ENCODE data around the gene NME3. TPM values are rescaled to one million over a fixed set of nuclear protein-coding genes. Genes with fewer than 3 reads are reported as not detected.
"Not testable (repeated sequence)": the region's sequence is repeated elsewhere in the genome, so short reads cannot be mapped to it uniquely, and the experiment has no call there.

Gene NME3
- total and polyA plus RNA-seq, 4 donors, result 33.0 to 379 (median 61.9) TPM

DNA sequence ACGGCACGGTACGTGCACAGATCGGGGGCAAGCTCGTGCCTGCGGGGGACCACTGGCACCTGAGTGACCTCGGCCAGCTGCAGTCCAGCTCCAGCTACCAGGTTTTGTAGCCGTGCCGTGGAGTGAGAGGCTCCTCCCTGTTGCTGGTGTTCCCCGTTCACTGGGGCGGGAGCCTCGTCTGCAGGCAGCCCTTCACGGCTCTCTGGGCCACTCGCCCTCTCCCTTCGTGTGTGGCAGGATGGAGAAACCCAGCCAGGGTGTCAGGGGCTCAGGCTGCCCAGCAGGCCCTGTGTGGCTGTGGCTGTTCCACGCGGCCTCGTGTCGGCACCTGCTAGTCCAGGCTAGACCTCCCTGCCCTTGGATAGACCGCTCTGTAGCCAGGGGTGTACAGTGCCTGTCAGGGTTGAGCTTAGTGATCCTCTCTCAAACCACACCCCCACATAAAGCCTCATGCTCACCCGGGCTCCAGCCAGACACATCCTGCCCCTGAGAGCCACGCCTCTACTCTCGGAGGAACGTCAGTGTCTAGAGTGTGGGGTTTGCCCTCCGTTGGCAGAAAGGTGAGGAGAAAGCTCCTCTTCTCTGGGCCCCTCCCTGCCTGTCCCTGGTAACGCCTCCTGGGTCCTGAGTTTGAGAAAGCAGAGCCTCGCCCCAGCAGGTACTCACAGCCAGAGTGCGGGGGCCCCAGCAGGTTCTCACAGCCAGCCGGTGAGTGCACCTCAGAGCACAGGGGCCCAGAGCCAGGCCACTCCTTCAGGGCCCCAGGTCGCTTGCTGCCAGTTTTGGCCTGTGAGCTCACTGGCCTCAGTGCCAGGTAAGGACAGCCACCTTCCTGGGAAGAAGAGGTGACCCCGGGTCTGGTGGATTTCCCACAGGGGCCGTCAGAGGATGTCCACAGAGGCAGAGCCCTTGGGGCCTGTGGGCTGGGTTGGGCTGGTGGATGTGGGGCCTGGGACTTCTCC, 27.7 kb downstream of the NME3 start:
- Histone ChIP-seq H3K9me3 (ENCODE audit: control insufficient read depth, low read length) (no peaks in the 10 kb centered on the region), H3K27me3 (ENCODE audit: control insufficient read depth in 1 of 2, insufficient read depth in 2 of 2, low read length in 1 of 2) (no peaks in the 10 kb centered on the region), H3K4me3 (ENCODE audit: low read length in 2 of 2) (no peak overlapping the region), H3K27ac (ENCODE audit: low read depth in 1 of 2, low read length in 2 of 2) (no peak overlapping the region), H3K36me3 (ENCODE audit: control insufficient read depth in 1 of 2, insufficient read depth in 2 of 2, low read length in 1 of 2) (peaks cover 0 to 8% of the 10 kb centered on the region in 2 donors), H3K4me1 (ENCODE audit: control insufficient read depth in 1 of 2, insufficient read depth in 2 of 2, low read length in 2 of 2) (no peaks in the 10 kb centered on the region)
- DNase-seq (no peak), ATAC-seq (ENCODE audit: low FRiP score) (no peak)
- intact Hi-C loops (cut with DNase I), result no loop called here
- WGBS, 2 donors, result 89 to 90% methylated on average over 32 of the region's 32 CpGs

DNA sequence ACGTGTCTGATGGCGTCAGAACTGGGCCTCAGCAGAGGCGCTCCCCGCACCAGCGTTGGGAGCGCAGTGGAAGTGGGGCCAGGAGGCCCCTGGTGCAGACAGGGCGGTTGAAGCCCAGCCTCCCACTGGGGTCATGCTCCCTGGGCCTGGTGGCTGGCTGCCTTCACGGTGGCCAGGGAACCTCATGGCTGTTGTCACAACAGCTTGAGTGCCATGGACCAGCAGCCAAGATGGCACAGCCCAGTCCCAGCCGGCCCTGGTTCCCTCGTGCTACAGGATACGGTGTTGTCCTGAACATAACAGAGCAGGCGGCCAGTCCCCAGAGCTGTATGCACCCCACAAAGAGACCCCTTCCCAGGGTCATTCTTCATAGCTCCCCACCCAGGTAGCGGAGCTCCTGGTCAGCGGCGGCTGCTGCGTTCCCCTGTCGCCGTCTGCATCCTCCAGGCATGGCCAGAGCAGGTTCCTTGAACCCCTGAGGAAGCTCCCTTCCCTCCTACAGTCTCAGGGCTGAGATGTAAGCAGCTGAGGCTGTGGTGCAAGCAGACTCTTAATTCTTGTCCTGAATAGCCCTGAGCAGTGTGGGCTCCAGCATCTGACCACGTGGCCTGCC, 29.7 kb downstream of the NME3 start:
- no peaks in the 10 kb centered on the region for H3K27me3 ChIP-seq (ENCODE audit: control insufficient read depth in 1 of 2, insufficient read depth in 2 of 2, low read length in 1 of 2)
- ATAC-seq (ENCODE audit: low FRiP score) (peak; percentile 47), DNase-seq (no peak)
- H3K9me3 ChIP-seq (ENCODE audit: control insufficient read depth, low read length), result no peaks in the 10 kb centered on the region
- no peak overlapping the region for H3K27ac ChIP-seq (ENCODE audit: low read depth in 1 of 2, low read length in 2 of 2)
- intact Hi-C loops (cut with DNase I), result no loop called here
- H3K4me1 ChIP-seq (ENCODE audit: control insufficient read depth in 1 of 2, insufficient read depth in 2 of 2, low read length in 2 of 2), result no peaks in the 10 kb centered on the region
- no peak overlapping the region for H3K4me3 ChIP-seq (ENCODE audit: low read length in 2 of 2)
- 90 to 93% methylated on average over 18 to 19 of the region's 19 CpGs for WGBS, 2 donors
- no peaks in the 10 kb centered on the region for H3K36me3 ChIP-seq (ENCODE audit: control insufficient read depth in 1 of 2, insufficient read depth in 2 of 2, low read length in 1 of 2)

DNA sequence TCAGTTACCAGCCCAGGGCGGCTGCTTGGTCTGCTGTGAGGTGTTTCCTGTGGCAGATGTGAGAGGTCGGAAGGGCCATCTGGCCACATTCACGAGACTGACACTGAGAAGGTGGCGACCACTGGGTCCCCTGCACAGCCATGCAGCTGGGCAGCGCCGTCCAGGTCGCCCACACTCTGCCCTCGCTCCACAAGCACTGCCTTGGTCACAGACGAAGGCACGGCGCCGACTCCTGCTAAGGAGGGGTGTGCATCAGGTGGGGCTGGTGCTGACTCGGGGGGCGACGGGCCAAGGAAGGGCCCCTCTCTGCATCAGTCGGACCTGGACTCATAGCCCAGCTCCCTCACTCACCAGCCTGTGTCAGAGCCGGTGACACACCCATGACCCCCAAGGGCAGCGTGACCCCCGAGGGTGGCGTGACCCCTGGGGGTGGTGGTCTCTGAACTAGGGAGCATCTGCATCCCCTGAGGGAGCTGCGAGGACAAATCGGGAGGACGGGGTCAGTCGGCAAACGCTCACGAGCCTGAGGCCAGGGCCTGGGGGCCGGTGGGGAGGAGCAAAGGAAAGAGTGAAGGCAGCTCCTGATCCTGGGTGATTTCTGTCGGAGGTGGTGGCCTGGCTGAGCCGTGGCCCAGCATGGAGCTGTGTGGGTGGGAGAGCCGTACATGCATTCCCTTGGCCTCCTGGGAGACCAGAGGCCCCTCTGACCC, 30.4 kb downstream of the NME3 start:
- H3K4me3 ChIP-seq (ENCODE audit: low read length in 2 of 2), result no peak overlapping the region
- ATAC-seq (ENCODE audit: low FRiP score) (peak; percentile 38), DNase-seq (no peak)
- H3K4me1 ChIP-seq (ENCODE audit: control insufficient read depth in 1 of 2, insufficient read depth in 2 of 2, low read length in 2 of 2), result no peaks in the 10 kb centered on the region
- no peaks in the 10 kb centered on the region for H3K36me3 ChIP-seq (ENCODE audit: control insufficient read depth in 1 of 2, insufficient read depth in 2 of 2, low read length in 1 of 2)
- intact Hi-C loops (cut with DNase I), result no loop called here
- 90 to 91% methylated on average over 29 to 30 of the region's 30 CpGs for WGBS, 2 donors
- no peak overlapping the region for H3K27ac ChIP-seq (ENCODE audit: low read depth in 1 of 2, low read length in 2 of 2)
- H3K27me3 ChIP-seq (ENCODE audit: control insufficient read depth in 1 of 2, insufficient read depth in 2 of 2, low read length in 1 of 2), result no peaks in the 10 kb centered on the region
- H3K9me3 ChIP-seq (ENCODE audit: control insufficient read depth, low read length), result no peaks in the 10 kb centered on the region

DNA sequence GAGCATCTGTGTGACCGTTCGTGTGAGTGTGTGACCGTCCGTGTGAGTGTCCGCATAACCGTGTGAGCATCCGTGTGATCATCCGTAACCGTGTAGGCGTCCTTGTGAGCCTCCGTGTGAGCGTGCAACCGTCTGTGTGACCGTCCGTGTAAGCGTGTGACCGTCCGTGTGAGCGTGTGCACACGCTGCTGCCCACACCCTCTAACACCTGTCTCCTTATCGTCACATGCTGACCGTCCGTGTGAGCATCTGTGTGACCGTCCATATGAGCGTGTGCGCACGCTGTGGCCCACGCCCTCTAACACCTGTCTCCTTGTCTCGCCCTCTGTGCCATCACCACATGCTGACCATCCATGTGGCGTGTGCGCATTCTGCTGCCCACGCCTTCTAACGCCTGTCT, 31.1 kb downstream of the NME3 start:
- DNase-seq (no peak), ATAC-seq (ENCODE audit: low FRiP score) (no peak)
- no peaks in the 10 kb centered on the region for H3K27me3 ChIP-seq (ENCODE audit: control insufficient read depth in 1 of 2, insufficient read depth in 2 of 2, low read length in 1 of 2)
- no peaks in the 10 kb centered on the region for H3K36me3 ChIP-seq (ENCODE audit: control insufficient read depth in 1 of 2, insufficient read depth in 2 of 2, low read length in 1 of 2)
- no peak overlapping the region for H3K4me3 ChIP-seq (ENCODE audit: low read length in 2 of 2)
- intact Hi-C loops (cut with DNase I), result no loop called here
- H3K27ac ChIP-seq (ENCODE audit: low read depth in 1 of 2, low read length in 2 of 2), result no peak overlapping the region
- H3K4me1 ChIP-seq (ENCODE audit: control insufficient read depth in 1 of 2, insufficient read depth in 2 of 2, low read length in 2 of 2), result no peaks in the 10 kb centered on the region
- H3K9me3 ChIP-seq (ENCODE audit: control insufficient read depth, low read length), result no peaks in the 10 kb centered on the region
- 97% methylated on average over 33 of the region's 33 CpGs for WGBS, 2 donors

DNA sequence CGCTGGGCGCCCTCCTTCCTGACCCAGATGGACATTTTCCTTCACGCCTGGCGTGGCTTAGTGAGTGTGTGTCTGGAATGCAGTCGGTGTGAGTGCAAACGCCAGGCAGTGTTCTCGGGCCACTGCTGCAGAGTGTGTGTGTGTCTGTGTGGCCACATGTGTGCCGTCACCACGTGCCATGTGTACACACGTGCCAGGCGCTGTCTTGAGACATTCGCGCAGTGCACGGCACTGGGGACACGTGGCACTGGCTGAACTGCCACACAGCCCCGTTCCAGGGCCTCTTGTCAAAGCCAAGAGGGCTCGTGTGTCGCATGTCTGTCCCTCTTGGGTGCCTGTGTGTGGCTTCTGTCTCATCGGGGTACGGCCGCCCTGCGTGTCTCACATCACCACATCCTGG, 36.5 kb downstream of the NME3 start:
- no peak for DNase-seq
- Histone ChIP-seq H3K9me3 (ENCODE audit: control insufficient read depth, low read length) (no peaks in the 10 kb centered on the region), H3K4me3 (ENCODE audit: low read length in 2 of 2) (no peak overlapping the region), H3K4me1 (ENCODE audit: control insufficient read depth in 1 of 2, insufficient read depth in 2 of 2, low read length in 2 of 2) (no peaks in the 10 kb centered on the region), H3K36me3 (ENCODE audit: control insufficient read depth in 1 of 2, insufficient read depth in 2 of 2, low read length in 1 of 2) (no peaks in the 10 kb centered on the region), H3K27ac (ENCODE audit: low read depth in 1 of 2, low read length in 2 of 2) (no peak overlapping the region), H3K27me3 (ENCODE audit: control insufficient read depth in 1 of 2, insufficient read depth in 2 of 2, low read length in 1 of 2) (no peaks in the 10 kb centered on the region)
- WGBS, 2 donors, result 97 to 98% methylated on average over 22 of the region's 22 CpGs
- ATAC-seq (ENCODE audit: low FRiP score), result peak; percentile 19
- intact Hi-C loops (cut with DNase I), result no loop called here

DNA sequence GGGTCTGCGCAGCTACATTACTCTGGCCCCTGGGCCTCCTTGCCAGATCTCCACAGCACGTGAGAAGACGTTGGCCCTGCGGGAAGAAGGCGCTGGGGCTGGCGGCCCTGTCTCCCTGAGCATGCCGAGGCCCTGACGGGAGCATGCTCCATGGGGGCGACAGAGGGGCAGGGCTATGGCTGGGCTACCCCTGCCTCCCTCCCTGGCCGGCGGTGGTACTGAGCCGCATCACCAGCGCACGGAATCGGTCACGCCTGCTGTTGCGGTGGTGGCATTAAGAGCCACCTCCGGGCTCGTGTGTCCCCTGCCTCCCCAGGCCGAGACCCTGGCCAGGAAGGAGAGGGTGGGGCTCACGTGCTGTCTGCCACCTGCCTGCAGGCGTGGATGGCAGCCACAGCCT, 37.2 kb downstream of the NME3 start:
- Histone ChIP-seq H3K4me1 (ENCODE audit: control insufficient read depth in 1 of 2, insufficient read depth in 2 of 2, low read length in 2 of 2) (no peaks in the 10 kb centered on the region), H3K36me3 (ENCODE audit: control insufficient read depth in 1 of 2, insufficient read depth in 2 of 2, low read length in 1 of 2) (no peaks in the 10 kb centered on the region), H3K27me3 (ENCODE audit: control insufficient read depth in 1 of 2, insufficient read depth in 2 of 2, low read length in 1 of 2) (no peaks in the 10 kb centered on the region), H3K4me3 (ENCODE audit: low read length in 2 of 2) (no peak overlapping the region), H3K9me3 (ENCODE audit: control insufficient read depth, low read length) (no peaks in the 10 kb centered on the region), H3K27ac (ENCODE audit: low read depth in 1 of 2, low read length in 2 of 2) (no peak overlapping the region)
- ATAC-seq (ENCODE audit: low FRiP score), result no peak
- intact Hi-C loops (cut with DNase I), result no loop called here
- WGBS, 2 donors, result 92 to 94% methylated on average over 21 to 22 of the region's 22 CpGs
- DNase-seq, result no peak

DNA sequence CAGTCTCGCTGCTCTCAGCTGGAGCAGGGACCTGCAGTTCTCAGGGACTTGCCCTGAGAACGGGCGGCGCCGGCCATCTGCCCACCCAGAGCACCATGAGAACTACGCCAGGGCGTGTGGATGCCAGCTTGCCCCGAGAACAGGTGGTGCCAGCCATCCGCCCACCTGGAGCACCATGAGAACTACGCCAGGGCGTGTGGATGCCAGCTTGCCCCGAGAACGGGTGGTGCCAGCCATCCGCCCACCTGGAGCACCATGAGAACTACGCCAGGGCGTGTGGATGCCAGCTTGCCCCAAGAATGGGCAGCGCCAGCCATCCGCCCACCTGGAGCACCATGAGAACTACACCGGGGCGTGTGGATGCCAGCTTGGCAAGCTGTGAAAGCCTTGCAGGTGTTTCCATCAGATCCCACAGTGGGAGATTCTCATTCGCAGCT, 38.8 kb downstream of the NME3 start:
- H3K27me3 ChIP-seq (ENCODE audit: control insufficient read depth in 1 of 2, insufficient read depth in 2 of 2, low read length in 1 of 2), result not testable (repeated sequence)

DNA sequence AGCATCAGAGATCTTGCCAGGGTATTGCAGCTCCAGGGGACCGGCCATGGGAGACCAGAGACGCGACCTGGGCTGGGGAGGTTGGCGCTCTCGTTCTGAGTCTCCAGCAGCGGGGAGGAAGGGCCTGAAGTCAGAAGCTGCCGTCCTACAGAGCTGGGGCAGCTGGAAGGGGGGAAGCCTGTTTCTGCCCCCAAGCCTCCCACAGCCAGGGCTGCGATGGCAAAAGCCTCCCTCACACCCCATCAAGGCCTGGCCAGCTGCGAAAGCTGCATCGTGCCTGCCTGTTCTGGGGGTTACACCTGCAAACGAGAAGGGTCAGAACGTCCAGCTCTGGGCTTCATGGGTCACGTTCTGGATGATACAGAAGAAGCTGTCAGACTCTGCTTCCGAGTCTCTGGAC, 39.3 kb downstream of the NME3 start:
- ATAC-seq (ENCODE audit: low FRiP score) (no peak), DNase-seq (no peak)
- intact Hi-C loops (cut with DNase I), result no loop called here
- no peak overlapping the region for H3K4me3 ChIP-seq (ENCODE audit: low read length in 2 of 2)
- no peaks in the 10 kb centered on the region for H3K4me1 ChIP-seq (ENCODE audit: control insufficient read depth in 1 of 2, insufficient read depth in 2 of 2, low read length in 2 of 2)
- 85 to 87% methylated on average over 14 of the region's 14 CpGs for WGBS, 2 donors
- no peaks in the 10 kb centered on the region for H3K9me3 ChIP-seq (ENCODE audit: control insufficient read depth, low read length)
- no peaks in the 10 kb centered on the region for H3K27me3 ChIP-seq (ENCODE audit: control insufficient read depth in 1 of 2, insufficient read depth in 2 of 2, low read length in 1 of 2)
- no peaks in the 10 kb centered on the region for H3K36me3 ChIP-seq (ENCODE audit: control insufficient read depth in 1 of 2, insufficient read depth in 2 of 2, low read length in 1 of 2)
- no peak overlapping the region for H3K27ac ChIP-seq (ENCODE audit: low read depth in 1 of 2, low read length in 2 of 2)

More for the DNA sequence above, 38.8 kb downstream of the NME3 start:
- ATAC-seq (ENCODE audit: low FRiP score); DNase-seq; H3K9me3 ChIP-seq (ENCODE audit: control insufficient read depth, low read length); intact Hi-C loops (cut with DNase I); H3K4me1 ChIP-seq (ENCODE audit: control insufficient read depth in 1 of 2, insufficient read depth in 2 of 2, low read length in 2 of 2); H3K27ac ChIP-seq (ENCODE audit: low read depth in 1 of 2, low read length in 2 of 2); H3K4me3 ChIP-seq (ENCODE audit: low read length in 2 of 2); H3K36me3 ChIP-seq (ENCODE audit: control insufficient read depth in 1 of 2, insufficient read depth in 2 of 2, low read length in 1 of 2): not testable (repeated sequence)
- 82 to 87% methylated on average over 21 of the region's 21 CpGs for WGBS, 2 donors
